ENCODE measurements around the gene TEX101.
A peak's percentile ranks its signal among the peaks of the same experiment; 100 is the strongest.

Gene TEX101

GRCh38 chr19:43465468-43466120, 50.9 kb downstream of the TEX101 start, which contains the start of gene LYPD3:
Gene LYPD3, minus strand, starts transcription at chr19:43465608. Its CDS starts 37 bp downstream, at chr19:43465571.
- peak within 1 kb of the TSS; percentile 53 for H3K4me3 ChIP-seq (replicated peaks; ENCODE audit: low read depth, low read length)
- TF ChIP-seq, protein P1, sequence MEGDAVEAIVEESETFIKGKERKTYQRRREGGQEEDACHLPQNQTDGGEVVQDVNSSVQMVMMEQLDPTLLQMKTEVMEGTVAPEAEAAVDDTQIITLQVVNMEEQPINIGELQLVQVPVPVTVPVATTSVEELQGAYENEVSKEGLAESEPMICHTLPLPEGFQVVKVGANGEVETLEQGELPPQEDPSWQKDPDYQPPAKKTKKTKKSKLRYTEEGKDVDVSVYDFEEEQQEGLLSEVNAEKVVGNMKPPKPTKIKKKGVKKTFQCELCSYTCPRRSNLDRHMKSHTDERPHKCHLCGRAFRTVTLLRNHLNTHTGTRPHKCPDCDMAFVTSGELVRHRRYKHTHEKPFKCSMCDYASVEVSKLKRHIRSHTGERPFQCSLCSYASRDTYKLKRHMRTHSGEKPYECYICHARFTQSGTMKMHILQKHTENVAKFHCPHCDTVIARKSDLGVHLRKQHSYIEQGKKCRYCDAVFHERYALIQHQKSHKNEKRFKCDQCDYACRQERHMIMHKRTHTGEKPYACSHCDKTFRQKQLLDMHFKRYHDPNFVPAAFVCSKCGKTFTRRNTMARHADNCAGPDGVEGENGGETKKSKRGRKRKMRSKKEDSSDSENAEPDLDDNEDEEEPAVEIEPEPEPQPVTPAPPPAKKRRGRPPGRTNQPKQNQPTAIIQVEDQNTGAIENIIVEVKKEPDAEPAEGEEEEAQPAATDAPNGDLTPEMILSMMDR (IDR thresholded peaks at IDR 0.05; ENCODE audit: low read depth, low read length, missing control alignments): no peak
- no peak for DNase-seq (ENCODE audit: extremely low read depth, low read depth)

DNA sequence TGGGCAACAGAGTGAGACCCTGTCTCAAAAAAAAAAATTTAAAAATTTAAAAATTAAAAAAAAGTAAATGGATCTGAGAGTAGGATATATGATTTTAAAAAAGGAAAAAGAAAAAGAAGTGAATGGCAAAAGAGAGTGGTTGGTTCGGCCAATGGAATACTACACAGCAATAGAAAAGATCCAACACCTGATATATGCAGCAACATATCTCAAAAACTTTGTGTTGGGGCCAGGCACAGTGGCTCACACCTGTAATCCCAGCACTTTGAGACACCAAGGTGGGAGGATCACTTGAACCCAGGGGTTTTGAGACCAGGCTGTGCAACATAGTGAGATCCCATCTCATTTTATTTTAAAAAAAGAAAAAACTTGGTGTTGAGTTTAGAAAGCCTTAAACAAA, 52.1 kb downstream of the TEX101 start:
- DNase-seq (ENCODE audit: extremely low read depth, low read depth): no peak
- no peak overlapping the region for H3K4me3 ChIP-seq (replicated peaks; ENCODE audit: low read depth, low read length)
- TF ChIP-seq, protein P1 (IDR thresholded peaks at IDR 0.05; ENCODE audit: low read depth, low read length, missing control alignments): no peak

- DNase-seq (ENCODE audit: extremely low read depth, low read depth): no peak
Measured at GRCh38 chr19:43467276-43467675, 52.6 kb downstream of the TEX101 start.

GRCh38 chr19:43467730-43468129, 53.0 kb downstream of the TEX101 start:
- TF ChIP-seq, protein P1 (IDR thresholded peaks at IDR 0.05; ENCODE audit: low read depth, low read length, missing control alignments): no peak
- no peak overlapping the region for H3K4me3 ChIP-seq (replicated peaks; ENCODE audit: low read depth, low read length)
- peak; percentile 27 for DNase-seq (ENCODE audit: extremely low read depth, low read depth)

More at GRCh38 chr19:43467276-43467675, 52.6 kb downstream of the TEX101 start:
- TF ChIP-seq, protein P1 (IDR thresholded peaks at IDR 0.05; ENCODE audit: low read depth, low read length, missing control alignments): no peak
- H3K4me3 ChIP-seq (replicated peaks; ENCODE audit: low read depth, low read length): no peak overlapping the region
